NCI-H2196 (cell line): ENCODE results near the gene SPATA46.
"Not testable (repeated sequence)": the region's sequence is repeated elsewhere in the genome, so short reads cannot be mapped to it uniquely, and the experiment has no call there.

Experiments
- DNase-seq: peaks from one replicate; lab custom pipeline; 2025; ENCODE audit not compliant: unreplicated experiment; lab: John Stamatoyannopoulos, UW

SPATA46 gene

GRCh38 chr1:162359523-162360236 is 17.0 kb downstream of the SPATA46 start:
- no peak for DNase-seq

- DNase-seq: no peak
Observed at GRCh38 chr1:162358928-162359327, 17.7 kb downstream of the SPATA46 start.

GRCh38 chr1:162357681-162358266 is 18.9 kb downstream of the SPATA46 start:
- peak; percentile 37 for DNase-seq

- no peak for DNase-seq
Observed at GRCh38 chr1:162353702-162354101, 23.0 kb downstream of the SPATA46 start.

GRCh38 chr1:162353078-162353477 is 23.6 kb downstream of the SPATA46 start:
- DNase-seq: no peak

- DNase-seq: not testable (repeated sequence)
Observed at GRCh38 chr1:162351874-162352273, 24.8 kb downstream of the SPATA46 start.

- no peak for DNase-seq
Observed at GRCh38 chr1:162351246-162351842, 25.3 kb downstream of the SPATA46 start.

- DNase-seq: no peak
Observed at GRCh38 chr1:162349635-162350330, 26.9 kb downstream of the SPATA46 start.

- no peak for DNase-seq
Observed at GRCh38 chr1:162347281-162347680, 29.4 kb downstream of the SPATA46 start.

GRCh38 chr1:162343470-162343869 is 33.2 kb downstream of the SPATA46 start:
- no peak for DNase-seq

GRCh38 chr1:162342452-162342983 is 34.1 kb downstream of the SPATA46 start:
- no peak for DNase-seq

GRCh38 chr1:162336621-162337285 is 39.9 kb downstream of the SPATA46 start:
- DNase-seq: no peak

- no peak for DNase-seq
Observed at GRCh38 chr1:162335126-162335525, 41.5 kb downstream of the SPATA46 start.

GRCh38 chr1:162333991-162334390 is 42.7 kb downstream of the SPATA46 start:
- no peak for DNase-seq

- DNase-seq: no peak
Observed at GRCh38 chr1:162329826-162330225, 46.8 kb downstream of the SPATA46 start.

GRCh38 chr1:162328512-162328911 is 48.1 kb downstream of the SPATA46 start:
- DNase-seq: peak; percentile 41

- DNase-seq: no peak
Observed at GRCh38 chr1:162327788-162328165, 48.9 kb downstream of the SPATA46 start.

- peak; percentile 12 for DNase-seq
Observed at GRCh38 chr1:162327144-162327787, 49.4 kb downstream of the SPATA46 start.

- DNase-seq: no peak
Observed at GRCh38 chr1:162326559-162326958, 50.1 kb downstream of the SPATA46 start.

- DNase-seq: no peak
Observed at GRCh38 chr1:162324396-162324795, 52.3 kb downstream of the SPATA46 start.
